Gastrocnemius medialis (tissue), 4 donors: ENCODE measurements around the gene ZSCAN16.

Experiments
- CTCF ChIP-seq, 5 experiments: fragments of 450-650 bp in 3 of 5; fragments of 200-600 bp in 2 of 5; sonication (generic) in 2 of 5; IDR thresholded peaks in 4 of 5; conservative IDR thresholded peaks in 1 of 5; 1 replicate in 4 of 5; 2 replicates in 1 of 5; pipeline ENCODE4 v1.5.1; 2016 to 2019; ENCODE audit warnings: antibody characterized with exemption in 5 of 5, mild to moderate bottlenecking in 3 of 5, moderate library complexity in 3 of 5
- POLR2A ChIP-seq, 2 donors: fragments of 450-650 bp; IDR thresholded peaks; one replicate each; pipeline ENCODE4 v1.6.1; 2017; ENCODE audit warnings: antibody characterized with exemption in 2 of 2, mild to moderate bottlenecking in 2 of 2, moderate library complexity in 2 of 2

DNA sequence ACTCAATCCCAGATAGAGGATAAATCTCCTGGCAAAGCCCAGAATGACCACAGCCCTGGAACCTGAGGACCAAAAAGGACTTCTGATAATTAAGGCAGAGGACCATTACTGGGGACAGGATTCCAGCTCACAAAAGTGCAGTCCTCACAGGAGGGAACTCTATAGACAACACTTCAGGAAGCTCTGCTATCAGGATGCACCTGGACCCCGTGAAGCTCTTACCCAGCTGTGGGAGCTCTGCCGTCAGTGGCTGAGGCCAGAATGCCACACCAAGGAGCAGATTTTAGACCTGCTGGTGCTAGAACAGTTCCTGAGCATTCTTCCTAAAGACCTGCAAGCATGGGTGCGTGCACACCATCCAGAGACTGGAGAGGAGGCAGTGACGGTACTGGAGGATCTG is 992 bp downstream of the ZSCAN16 start:
- no peak for TF ChIP-seq POLR2A (IDR thresholded peaks at IDR 0.05)
- no peak for TF ChIP-seq CTCF (IDR thresholded peaks at IDR 0.05 in 4 of 5, conservative IDR thresholded peaks at IDR 0.05 in 1 of 5)
